Caki2 (cell line): Measurements from ENCODE around the gene SAGE1. TPM values are rescaled to one million over a fixed set of nuclear protein-coding genes. Genes with fewer than 3 reads are reported as not detected.

ENCODE experiments used
- total RNA-seq: library from RNA; depleted of rRNA; stranded (reverse); fragments of >200 nt; shearing (Covaris generic); gene quantifications from 2 replicates; pipeline ENCODE4 v1.2.3, GENCODE V29; 2014; ENCODE audit warnings: low replicate concordance; rRNA removed

The SAGE1 gene
- total RNA-seq, 1 experiment from 2014 or later = not detected

Other genes with a start within 250 kb of the SAGE1 start
- not detected in 2 replicates for gene CT45A1, start 180.1 kb upstream of the SAGE1 start, total RNA-seq
- gene CT45A3, start 125.5 kb upstream of the SAGE1 start, total RNA-seq = not detected in 2 replicates
- not detected in 2 replicates for gene CT45A5, start 108.2 kb upstream of the SAGE1 start, total RNA-seq
- not detected in 2 replicates for gene CT45A6, start 90.9 kb upstream of the SAGE1 start, total RNA-seq
- gene CT45A2, start 73.7 kb upstream of the SAGE1 start, total RNA-seq = not detected in 2 replicates
- not detected in 2 replicates for gene CT45A7, start 56.4 kb upstream of the SAGE1 start, total RNA-seq
- not detected in 2 replicates for gene CT45A8, start 39.2 kb upstream of the SAGE1 start, total RNA-seq
- gene CT45A9, start 21.9 kb upstream of the SAGE1 start, total RNA-seq = not detected in 2 replicates
- gene CT45A10, start 272 bp upstream of the SAGE1 start, total RNA-seq = not detected in 2 replicates
- 13.9 and 17.2 TPM in 2 replicates for gene MMGT1, start 80.3 kb downstream of the SAGE1 start, total RNA-seq
- gene SLC9A6, start 91.7 kb downstream of the SAGE1 start, total RNA-seq = 3.0 and 7.1 TPM in 2 replicates